GM19455 (cell line): ENCODE measurements around the gene BANF2.
"Not testable (repeated sequence)": the region's sequence is repeated elsewhere in the genome, so short reads cannot be mapped to it uniquely, and the experiment has no call there.

Experiments used
- ATAC-seq: cut with Tn5 transposase; IDR thresholded peaks from one replicate; pipeline ENCODE4 v1.9.1; 2021; ENCODE audit not compliant: unreplicated experiment

Gene BANF2

DNA sequence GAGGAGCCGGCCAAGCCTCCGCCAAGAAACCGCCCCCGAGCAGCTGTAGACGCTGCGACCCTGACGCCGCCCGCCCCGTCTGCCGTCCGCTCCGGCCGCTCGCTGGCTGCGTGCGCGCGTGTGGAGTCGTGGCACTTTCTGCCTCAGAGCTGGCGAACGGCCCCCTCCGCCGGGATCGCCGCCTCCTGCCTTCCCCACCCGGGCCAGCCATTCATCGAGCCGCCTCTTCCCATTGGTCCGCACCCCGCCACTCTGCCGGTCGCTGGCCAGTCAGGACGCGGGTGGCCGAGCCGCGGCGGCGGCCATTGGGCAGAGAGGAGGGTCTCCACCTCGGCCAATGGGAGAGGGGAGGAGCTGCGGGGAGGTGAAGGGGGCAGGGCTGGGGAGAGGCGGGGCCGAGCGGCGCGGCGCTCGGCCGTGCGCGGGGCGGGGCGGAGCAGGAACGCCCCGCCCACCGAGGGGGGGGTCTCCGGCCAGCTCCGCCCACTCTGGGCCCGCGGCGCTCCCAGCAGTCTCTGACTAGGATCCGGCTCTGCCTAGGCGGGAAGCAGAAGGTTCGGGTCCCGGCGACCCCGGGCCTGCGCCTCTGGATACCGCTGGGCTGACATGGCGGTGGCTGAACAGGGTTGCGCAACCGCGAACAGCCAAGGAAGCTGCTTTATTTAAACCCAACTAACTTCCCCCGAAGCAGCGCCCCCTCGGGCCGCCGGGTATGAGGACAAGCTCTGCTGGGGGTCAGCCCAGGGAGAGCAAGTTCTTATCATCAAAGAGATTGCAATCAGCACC lies 17.5 kb upstream of the BANF2 start, which contains the start of gene RRBP1:
Gene RRBP1 (minus strand): TSS at position 140 of the 786 bp plus-strand sequence. CDS start 21,735 bp downstream, outside the sequence.
- ATAC-seq, result peak; percentile 85

DNA sequence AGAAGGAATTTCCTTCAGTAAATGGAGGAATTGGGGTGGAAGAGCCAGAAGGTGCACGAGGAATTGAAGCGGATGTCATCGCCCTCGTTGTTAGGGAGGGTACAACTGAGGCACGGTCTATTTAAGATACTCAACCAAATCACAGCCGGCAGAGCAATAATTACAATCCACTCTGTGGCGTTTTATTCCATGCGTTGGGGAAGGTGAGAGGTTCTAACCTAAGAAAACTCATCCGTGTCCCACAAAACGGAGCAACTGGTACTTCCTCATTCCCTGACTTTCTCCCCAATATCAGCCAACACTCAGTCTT lies 16.9 kb upstream of the BANF2 start:
- ATAC-seq, result no peak

DNA sequence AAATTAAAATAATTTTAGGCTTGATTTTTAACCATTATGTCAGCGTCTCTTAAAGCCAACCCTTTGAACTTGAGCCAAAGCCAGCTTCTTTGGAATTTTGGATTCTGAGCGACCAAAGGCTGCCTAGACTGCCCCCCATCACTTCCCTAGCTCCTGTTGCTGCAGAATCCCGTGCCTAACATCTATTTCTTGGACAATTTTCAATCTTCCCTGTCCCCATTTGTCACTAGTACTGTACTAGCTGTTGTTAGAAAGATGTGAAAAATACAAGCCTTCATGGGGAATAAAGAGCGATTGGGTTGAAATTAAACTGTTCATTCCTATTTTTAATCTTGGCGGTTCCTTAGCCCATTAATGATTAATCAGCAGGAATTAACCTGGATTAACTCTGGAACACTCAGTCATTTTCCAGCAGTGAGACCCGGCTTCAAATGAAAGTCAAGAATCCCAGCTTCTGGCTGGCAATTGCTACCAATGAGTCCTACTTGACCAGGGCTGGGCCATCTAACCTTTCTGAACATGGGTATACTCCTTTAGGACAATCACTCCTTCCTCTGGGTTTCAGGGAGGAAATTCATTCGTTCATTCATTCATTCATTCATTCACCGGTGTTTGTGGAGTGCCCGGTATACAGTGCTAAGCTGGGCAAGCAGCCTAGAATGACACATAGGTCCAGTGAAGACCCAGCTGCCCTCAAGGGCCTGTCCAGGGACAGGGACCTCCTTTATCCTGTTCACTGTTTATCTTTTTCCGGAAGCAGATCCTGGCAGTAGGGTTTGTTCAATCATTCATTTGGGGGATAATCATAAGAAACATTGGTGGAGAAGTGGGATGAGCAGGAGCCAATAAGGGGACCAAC lies 16.3 kb upstream of the BANF2 start:
- no peak for ATAC-seq

DNA sequence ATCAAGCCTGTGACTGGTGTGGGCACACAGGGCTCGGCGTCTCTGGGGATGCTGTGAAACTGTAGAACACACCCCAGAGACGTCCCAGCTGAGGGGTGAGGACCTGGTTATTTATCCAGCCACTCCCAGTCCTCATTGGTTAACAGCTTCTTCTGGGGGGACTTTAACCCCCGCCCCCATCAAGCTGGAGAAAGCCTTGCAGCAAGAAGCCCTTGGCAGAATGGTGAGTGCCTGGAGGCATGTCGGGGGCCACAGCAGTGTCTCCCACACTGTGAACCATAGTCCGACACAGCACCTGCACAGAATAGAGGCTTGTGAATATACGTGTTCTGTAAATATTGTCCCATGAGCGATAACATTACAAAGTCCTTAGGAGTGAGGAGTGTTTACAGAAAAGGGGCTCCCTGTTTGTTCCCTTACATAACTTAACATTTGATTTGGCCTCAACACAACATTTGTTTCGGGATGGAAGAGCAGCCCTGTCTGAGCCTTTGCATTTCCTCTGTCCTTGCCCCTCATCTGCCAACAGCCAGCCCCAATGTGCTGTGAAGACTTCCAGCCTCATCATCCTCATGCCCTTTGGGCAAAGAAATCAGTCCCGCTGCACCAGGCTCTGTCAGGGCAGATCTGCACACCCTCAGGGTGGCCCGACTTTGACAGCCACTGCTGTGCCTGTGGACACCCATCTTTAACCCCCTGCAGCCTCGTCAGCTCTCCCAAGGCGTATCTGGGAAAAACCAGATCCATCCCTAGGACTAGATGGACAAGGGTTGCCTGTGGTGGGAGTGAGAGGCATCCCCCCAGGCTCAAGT lies 15.5 kb upstream of the BANF2 start:
- no peak for ATAC-seq

DNA sequence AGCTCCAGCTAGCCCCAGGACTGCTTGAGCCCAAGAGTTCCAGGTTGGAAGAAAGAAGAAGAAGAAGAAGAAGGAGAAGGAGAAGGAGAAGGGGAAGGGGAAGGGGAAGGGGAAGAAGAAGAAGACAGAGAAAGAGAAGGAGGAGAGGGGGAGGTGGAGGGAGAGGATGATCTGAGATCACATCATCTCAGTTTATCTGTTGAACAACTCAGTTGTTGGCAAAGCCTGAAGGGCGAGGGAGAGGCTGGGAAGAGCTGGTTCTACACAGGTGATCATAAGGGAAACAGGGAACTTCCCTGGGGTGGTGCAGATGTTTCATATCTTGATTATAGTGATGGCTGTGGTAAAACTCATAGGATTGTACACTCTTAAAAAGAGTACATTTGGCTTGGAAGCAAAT lies 14.6 kb upstream of the BANF2 start:
- no peak for ATAC-seq

DNA sequence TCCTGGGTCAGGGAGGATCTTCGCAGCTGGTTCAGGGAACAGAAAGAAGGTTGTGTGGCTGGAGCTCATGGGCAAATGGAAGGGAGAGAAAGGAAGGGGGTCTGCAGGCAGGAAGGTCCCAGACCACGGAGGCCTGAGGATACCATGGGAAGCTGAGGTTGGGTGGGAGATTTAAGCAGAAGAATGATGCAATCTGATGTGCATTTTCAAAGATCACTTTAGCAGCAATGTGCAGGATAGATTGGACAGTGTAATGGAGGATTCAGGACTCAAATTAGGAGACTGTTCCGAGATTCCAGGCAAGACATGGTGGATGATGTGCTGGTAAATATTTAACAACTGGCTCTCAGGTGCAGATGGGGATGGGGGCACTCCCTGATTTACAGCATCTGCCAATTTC lies 12.0 kb upstream of the BANF2 start:
- ATAC-seq, result no peak

DNA sequence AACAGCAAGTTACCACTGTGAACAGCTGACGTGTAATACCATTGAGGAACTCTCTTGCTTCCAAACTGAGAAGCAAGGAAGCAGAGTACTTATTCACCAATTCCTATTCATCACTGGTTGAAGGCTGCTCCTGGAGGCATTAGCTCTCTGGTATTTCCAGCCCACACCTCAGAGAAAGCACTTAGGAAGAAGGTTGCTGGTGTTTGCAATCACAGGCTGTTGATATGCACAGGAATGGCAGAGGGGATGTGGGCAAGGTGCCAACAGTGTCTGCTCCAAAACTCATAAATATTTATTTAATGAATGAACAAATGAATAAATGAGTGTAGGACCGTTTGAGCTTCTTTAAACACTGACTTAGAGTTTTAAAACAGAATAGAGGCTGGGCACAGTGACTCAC lies 10.8 kb upstream of the BANF2 start:
- ATAC-seq, result no peak

DNA sequence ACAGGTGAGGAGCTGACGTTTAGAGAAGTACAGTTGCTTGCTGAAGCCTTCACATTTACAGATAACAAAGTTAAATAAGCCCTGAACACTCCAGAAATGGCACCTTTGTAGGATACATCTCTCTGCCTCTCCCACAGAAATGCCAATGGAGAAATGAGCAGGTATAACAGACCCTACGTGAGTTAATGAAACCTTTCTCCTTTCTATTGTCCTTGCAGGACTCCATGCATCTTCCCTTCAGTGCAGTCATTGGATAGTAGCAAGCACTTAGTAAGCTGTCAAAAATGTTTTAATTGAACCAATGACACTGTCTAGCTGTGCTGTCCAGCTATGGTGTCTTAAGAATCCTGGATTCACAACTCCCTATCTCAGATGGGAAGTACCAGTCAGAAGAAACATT lies 9.6 kb upstream of the BANF2 start:
- no peak for ATAC-seq

DNA sequence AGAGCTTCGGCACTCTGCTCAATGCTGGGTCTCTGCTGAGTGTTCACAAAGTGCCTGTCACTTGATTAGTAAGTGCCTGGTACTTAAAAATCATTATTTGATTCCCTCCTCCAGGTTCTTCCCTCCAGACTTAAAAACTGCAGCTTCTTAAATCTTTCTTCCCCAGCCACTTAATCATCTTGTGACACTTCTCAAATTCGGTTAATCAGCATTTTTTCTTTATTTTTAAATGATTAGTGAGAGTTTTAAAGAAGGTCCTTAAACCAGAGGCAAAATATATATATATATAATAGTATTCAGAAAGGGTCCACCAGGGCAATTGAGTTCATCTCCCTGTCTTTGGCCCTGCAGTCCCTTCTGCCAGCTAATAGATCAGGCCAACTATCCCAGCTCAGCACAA lies 8.0 kb upstream of the BANF2 start:
- ATAC-seq, result no peak

DNA sequence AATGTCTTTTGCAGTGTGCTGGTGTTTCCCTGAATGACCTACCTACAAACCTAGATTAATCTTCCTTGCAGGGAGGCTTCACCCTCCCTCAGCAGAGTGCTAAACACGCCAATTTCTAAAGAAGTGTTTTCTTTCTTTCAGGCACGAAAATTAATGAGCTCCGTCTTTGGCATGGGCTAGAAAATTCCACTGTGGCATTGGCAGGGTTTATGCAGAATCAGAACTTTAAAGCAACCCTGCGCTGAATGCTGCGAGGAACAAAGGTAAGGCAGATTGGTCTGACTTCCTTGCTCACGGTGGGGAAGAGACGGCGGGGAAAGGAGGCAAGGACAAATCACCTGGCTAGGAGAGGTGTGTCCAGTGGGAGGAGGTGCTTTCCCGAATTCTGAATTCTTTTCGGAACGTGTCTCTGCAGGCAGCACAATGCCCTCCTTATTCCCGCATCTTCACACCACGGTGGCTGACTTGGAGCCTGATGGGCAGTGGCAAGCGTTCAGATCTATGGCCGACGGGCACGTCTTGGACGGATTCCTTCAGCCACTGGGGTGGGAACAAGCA lies 6.2 kb upstream of the BANF2 start:
- no peak for ATAC-seq

DNA sequence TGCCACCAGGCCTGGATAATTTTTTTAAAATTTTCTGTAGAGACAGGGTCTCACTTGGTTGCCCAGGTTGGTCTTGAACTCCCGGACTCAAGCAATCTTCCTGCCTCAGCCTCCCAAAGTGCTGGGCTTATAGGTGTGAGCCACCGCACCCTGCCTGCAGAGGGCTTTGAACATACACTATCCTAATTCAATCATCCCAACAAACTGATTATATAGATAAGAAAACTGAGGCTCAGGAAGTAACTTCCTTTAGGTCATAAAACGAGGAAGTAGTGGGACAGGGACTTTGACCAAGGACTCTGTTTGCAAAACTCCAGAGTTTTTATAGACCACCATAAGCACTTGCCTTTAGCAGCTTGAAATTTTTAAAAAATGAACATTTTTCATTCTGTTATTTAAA lies 5.0 kb upstream of the BANF2 start:
- ATAC-seq, result no peak

DNA sequence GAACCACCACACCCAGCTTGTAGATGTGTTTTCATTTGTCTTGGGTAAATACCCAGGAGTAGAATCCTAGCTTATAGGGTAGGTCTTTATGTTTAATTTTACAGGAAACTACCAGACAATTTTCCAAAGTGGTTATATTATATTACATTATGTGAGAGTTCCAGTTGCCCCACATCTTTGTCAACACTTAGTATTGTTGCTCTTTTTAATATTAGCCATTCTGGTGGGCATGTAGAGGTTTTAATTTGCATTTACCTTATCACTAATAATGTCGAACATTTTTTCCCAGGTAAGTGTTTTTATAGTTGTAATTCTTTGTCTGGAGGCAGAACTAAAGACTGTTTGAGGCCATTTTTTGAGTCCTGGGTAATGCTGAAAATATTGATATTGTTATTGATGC lies 3.5 kb upstream of the BANF2 start:
- ATAC-seq, result no peak

DNA sequence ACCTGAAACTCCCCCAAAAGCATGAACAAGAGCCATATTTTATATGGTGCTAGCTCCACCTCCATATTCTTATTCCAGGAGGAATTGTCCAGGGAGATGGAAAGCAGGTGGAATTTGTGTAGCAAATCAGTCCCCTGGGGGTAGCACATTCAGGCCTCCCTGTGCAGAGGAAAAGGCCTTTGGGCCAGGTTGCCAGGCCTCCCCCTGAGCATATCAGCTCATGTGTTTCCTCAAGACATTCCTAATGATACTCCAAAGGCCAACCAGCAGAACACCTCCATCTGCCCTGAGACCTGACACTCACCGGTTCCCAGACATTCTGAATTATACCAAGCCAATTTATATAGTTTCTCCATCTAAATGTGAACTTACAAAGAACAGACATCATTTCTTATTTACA lies 2.6 kb upstream of the BANF2 start:
- no peak for ATAC-seq

DNA sequence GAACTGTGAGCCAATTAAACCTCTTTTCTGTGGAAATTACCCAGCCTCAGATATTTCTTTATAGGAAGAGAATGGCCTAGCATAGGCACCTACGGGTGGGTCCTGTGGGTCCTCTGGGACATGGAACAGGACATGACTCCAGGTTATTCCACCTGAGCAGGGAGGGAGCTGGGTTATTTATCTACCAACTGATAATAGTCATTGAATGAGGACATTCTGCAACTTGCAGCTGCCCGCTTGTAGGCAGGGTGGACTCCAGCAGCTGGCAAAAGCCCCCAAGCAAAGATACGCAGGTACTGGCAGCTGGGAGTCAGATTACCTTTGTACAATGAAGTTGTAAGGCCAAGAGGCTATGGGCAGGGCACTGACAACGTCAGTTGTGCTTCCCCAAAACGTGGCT lies 1.4 kb upstream of the BANF2 start:
- ATAC-seq, result no peak

DNA sequence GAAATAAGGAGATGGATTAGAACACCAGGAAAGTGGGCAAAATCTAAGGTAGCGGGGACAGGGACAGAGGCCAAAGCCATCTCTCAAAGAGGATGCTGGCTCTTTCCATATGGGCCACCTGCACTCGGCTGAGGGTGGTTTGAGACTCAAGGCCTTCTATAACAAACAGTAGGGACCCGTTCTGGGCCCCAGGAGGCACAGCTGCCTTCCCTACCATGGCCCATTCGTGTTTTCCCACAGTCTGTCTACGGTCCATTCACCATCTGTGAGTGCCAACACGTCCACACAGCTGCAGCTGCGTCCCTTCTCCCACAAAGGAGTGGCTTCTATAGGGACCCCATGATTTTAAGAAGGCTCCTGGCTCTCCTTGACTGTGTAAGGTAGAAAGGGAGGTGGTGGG lies 871 bp downstream of the BANF2 start:
- ATAC-seq, result no peak

DNA sequence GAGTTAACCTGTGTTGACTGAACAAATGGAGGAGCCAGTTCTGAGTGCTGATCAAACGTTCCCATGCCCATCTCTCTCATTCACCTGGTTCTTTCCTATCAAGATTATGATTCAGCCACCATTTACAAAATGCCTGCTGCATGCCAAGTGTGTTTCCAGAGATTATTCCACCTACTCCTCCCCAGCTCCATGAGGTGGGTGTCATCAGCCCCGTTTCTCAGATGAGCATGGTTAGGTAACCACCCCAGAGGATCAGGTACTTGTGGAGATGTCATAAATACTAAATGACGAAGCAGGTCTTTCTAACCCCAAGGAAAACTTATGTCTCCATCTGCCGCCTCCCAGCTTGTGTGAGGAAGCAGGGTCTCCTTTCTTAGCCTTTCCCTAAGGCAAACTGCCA lies 2.1 kb downstream of the BANF2 start:
- ATAC-seq, result no peak

DNA sequence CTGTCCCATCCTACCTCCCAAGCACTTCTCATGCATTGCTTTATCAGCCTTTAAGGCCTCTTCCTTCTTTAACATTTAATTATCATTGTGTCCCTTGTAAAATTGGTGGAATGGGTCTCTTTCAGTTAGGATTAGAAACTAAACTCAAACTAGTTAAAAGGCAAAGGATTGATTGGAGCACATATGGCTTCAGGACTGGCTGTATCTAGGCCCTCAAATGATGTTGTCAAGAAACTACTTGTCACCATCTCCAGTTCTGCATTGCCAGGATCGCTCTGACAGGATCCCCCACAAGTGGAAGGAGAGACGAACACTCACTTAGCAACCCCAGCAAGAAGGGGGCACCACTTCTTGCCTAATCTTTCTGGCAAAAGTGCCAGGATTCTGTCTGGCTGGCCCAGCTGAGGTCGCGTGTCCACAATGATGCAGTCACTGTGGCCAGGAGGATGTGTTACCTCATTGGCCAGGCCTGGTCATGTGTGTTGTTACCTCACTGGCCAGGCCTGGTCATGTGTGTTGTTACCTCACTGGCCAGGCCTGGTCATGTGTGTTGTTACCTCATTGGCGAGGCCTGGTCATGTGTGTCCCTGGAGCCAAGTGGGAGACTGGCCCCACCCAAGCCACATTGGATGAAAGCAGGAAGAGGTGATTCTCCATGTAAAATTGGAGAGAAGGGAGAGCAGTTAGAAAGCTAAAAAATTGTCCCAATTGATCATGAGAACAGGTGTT lies 5.0 kb downstream of the BANF2 start:
- ATAC-seq, result no peak

DNA sequence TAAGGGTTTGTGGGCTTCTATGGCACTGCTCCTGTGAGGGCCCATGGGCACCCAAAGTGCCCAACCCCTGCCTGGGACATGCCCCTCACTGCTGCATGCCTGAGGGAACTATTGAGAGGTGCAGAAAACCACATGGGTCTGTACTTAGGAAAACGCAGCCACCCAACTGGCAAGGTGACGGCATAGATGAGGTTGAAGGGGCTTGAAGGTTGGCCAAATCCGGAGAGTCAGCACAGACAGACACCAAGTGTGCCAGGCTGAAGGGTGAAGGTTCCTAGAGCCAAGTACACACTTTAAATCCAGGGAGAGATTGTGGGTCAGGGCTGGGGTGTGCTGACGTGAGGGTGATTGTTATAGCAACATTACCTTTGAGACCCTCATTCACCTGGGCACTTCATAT lies 6.2 kb downstream of the BANF2 start:
- no peak for ATAC-seq

DNA sequence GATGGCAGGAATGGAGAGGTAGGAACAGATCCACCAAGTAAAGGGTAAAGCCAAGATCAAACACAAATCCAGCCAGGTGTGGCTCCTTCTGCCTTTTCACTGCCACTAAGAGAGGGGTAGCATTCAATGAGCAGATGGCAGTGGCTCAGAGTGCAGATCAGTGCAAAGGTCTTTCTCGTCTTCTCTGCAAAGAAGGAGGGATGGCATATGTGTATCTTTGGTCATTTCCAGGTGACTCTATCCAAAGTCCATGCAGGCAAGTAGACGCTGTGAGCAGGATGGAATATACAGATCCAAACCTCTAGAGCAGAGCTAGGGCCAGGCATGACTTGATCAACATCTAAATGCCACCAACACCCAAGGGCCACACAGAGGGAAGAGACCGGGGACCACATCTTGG lies 6.9 kb downstream of the BANF2 start:
- ATAC-seq, result no peak

DNA sequence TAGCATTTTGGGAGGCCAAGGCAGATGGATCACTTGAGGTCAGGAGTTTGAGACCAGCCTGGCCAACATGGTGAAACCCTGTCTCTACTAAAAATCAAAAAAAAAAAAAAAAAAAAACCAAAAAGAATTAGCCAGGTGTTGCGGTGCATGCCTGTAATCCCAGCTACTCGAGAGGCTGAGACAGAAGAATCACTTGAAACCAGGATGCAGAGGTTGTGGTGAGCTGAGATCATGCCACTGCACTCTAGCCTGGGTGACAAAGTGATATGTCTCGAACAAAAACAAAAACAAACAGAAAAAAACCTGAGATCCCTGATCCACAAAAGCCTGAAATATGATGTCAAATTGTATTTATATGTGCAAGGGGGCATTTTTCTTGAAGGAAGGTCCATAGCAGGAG lies 8.2 kb downstream of the BANF2 start:
- not testable (repeated sequence) for ATAC-seq
